ENCODE measurements around the gene ZDBF2.
"Not testable (repeated sequence)": the region's sequence is repeated elsewhere in the genome, so short reads cannot be mapped to it uniquely, and the experiment has no call there.

The ZDBF2 gene

GRCh38 chr2:206259376-206260187, 14.9 kb upstream of the ZDBF2 start:
- DNase-seq (ENCODE audit: low read depth): no peak

GRCh38 chr2:206260188-206261012, 14.1 kb upstream of the ZDBF2 start:
- DNase-seq (ENCODE audit: low read depth): peak; percentile 67

- DNase-seq (ENCODE audit: low read depth): no peak
Measured at GRCh38 chr2:206263959-206264603, 10.4 kb upstream of the ZDBF2 start.

GRCh38 chr2:206266130-206267125, 8.0 kb upstream of the ZDBF2 start:
- DNase-seq (ENCODE audit: low read depth): no peak

GRCh38 chr2:206267567-206267966, 6.9 kb upstream of the ZDBF2 start:
- DNase-seq (ENCODE audit: low read depth): no peak

GRCh38 chr2:206271065-206271464, 3.4 kb upstream of the ZDBF2 start:
- no peak for DNase-seq (ENCODE audit: low read depth)

- no peak for DNase-seq (ENCODE audit: low read depth)
Measured at GRCh38 chr2:206273905-206274304, 558 bp upstream of the ZDBF2 start.

GRCh38 chr2:206275312-206276055, 1.0 kb downstream of the ZDBF2 start:
- peak; percentile 46 for DNase-seq (ENCODE audit: low read depth)

GRCh38 chr2:206276169-206276942, 1.9 kb downstream of the ZDBF2 start:
- DNase-seq (ENCODE audit: low read depth): no peak

- no peak for DNase-seq (ENCODE audit: low read depth)
Measured at GRCh38 chr2:206277503-206277902, 3.0 kb downstream of the ZDBF2 start.

- DNase-seq (ENCODE audit: low read depth): no peak
Measured at GRCh38 chr2:206282746-206283145, 8.3 kb downstream of the ZDBF2 start.

- no peak for DNase-seq (ENCODE audit: low read depth)
Measured at GRCh38 chr2:206287197-206287596, 12.7 kb downstream of the ZDBF2 start.

GRCh38 chr2:206289391-206289790, 14.9 kb downstream of the ZDBF2 start:
- peak; percentile 44 for DNase-seq (ENCODE audit: low read depth)

- peak; percentile 76 for DNase-seq (ENCODE audit: low read depth)
Measured at GRCh38 chr2:206296128-206296527, 21.7 kb downstream of the ZDBF2 start.

GRCh38 chr2:206299608-206300007, 25.1 kb downstream of the ZDBF2 start:
- not testable (repeated sequence) for DNase-seq (ENCODE audit: low read depth)

- no peak for DNase-seq (ENCODE audit: low read depth)
Measured at GRCh38 chr2:206305523-206306245, 31.2 kb downstream of the ZDBF2 start.

- no peak for DNase-seq (ENCODE audit: low read depth)
Measured at GRCh38 chr2:206311026-206311425, 36.6 kb downstream of the ZDBF2 start.

- DNase-seq (ENCODE audit: low read depth): no peak
Measured at GRCh38 chr2:206316141-206316540, 41.7 kb downstream of the ZDBF2 start.

GRCh38 chr2:206323033-206323432, 48.6 kb downstream of the ZDBF2 start:
- DNase-seq (ENCODE audit: low read depth): no peak

Data from ELR (cell line).